H9 (cell line): ENCODE results near the gene EPHA10. TPM values are rescaled to one million over a fixed set of nuclear protein-coding genes. Genes with fewer than 3 reads are reported as not detected.

ENCODE experiments used
- DNase-seq: peaks from one replicate; pipeline ENCODE4 v3.0.0-alpha.2; 2017
- H2AFZ ChIP-seq: one replicate; pipeline ENCODE4 v1.6.1; 2013; ENCODE audit warnings: mild to moderate bottlenecking, low read length, control low read depth, moderate library complexity
- H2AK5ac ChIP-seq: 2 replicates; pipeline ENCODE4 v1.6.1; 2013; ENCODE audit warnings: low read length, control low read depth, mixed read lengths; ENCODE audit not compliant: insufficient read length
- H2BK120ac ChIP-seq: one replicate; pipeline ENCODE4 v1.6.1; 2013; ENCODE audit warnings: low read depth, mild to moderate bottlenecking, low read length, control low read depth, inconsistent platforms; ENCODE audit not compliant: poor library complexity, severe bottlenecking
- H2BK12ac ChIP-seq: 2 replicates; pipeline ENCODE4 v1.6.1; 2013; ENCODE audit warnings: low read length, control low read depth, mixed read lengths, low read depth; ENCODE audit not compliant: insufficient read length
- H2BK15ac ChIP-seq: 2 replicates; pipeline ENCODE4 v1.6.1; 2013; ENCODE audit warnings: low read depth, low read length, control low read depth
- H2BK20ac ChIP-seq: one replicate; pipeline ENCODE4 v1.6.1; 2013; ENCODE audit warnings: low read depth, mild to moderate bottlenecking, low read length, control low read depth, inconsistent platforms; ENCODE audit not compliant: poor library complexity, severe bottlenecking
- H2BK5ac ChIP-seq: 2 replicates; pipeline ENCODE4 v1.6.1; 2013; ENCODE audit warnings: low read length, control low read depth, mixed read lengths; ENCODE audit not compliant: insufficient read length
- H3K14ac ChIP-seq: 2 replicates; pipeline ENCODE4 v1.6.1; 2013; ENCODE audit warnings: low read length, control low read depth; ENCODE audit not compliant: insufficient read depth
- H3K18ac ChIP-seq: 2 replicates; pipeline ENCODE4 v1.6.1; 2013; ENCODE audit warnings: low read depth, mild to moderate bottlenecking, mixed read lengths, low read length, control low read depth; ENCODE audit not compliant: insufficient read length
- H3K23ac ChIP-seq: 2 replicates; pipeline ENCODE4 v1.6.1; 2013; ENCODE audit warnings: low read length, control low read depth, mixed read lengths, low read depth; ENCODE audit not compliant: insufficient read length
- H3K23me2 ChIP-seq: 2 replicates; pipeline ENCODE4 v1.6.1; 2013; ENCODE audit warnings: low read depth, mild to moderate bottlenecking, mixed read lengths, low read length, control low read depth; ENCODE audit not compliant: insufficient read length, poor library complexity, severe bottlenecking
- H3K27ac ChIP-seq: 2 replicates; pipeline ENCODE4 v1.5.1; 2013; ENCODE audit warnings: low read length, control low read depth, mixed read lengths, low read depth; ENCODE audit not compliant: insufficient read length
- H3K27me3 ChIP-seq: 2 replicates; pipeline ENCODE4 v1.6.1; 2013; ENCODE audit warnings: low read length, control low read depth, inconsistent platforms; ENCODE audit not compliant: insufficient read depth
- H3K4ac ChIP-seq: 2 replicates; pipeline ENCODE4 v1.6.1; 2013; ENCODE audit warnings: low read depth, mild to moderate bottlenecking, control low read depth, inconsistent platforms, low read length, moderate library complexity
- H3K4me1 ChIP-seq: 2 replicates; pipeline ENCODE4 v1.6.1; 2013; ENCODE audit warnings: low read length, control low read depth, inconsistent platforms; ENCODE audit not compliant: insufficient read depth
- H3K4me2 ChIP-seq: 2 replicates; pipeline ENCODE4 v1.6.1; 2013; ENCODE audit warnings: low read length, control low read depth, mixed read lengths; ENCODE audit not compliant: insufficient read length, insufficient read depth
- H3K56ac ChIP-seq: 2 replicates; pipeline ENCODE4 v1.6.1; 2013; ENCODE audit warnings: low read depth, mild to moderate bottlenecking, mixed read lengths, low read length, control low read depth; ENCODE audit not compliant: insufficient read length
- H3K79me1 ChIP-seq: 2 replicates; pipeline ENCODE4 v1.6.1; 2013; ENCODE audit warnings: low read depth, mild to moderate bottlenecking, moderate library complexity, low read length, control low read depth, inconsistent platforms; ENCODE audit not compliant: insufficient read depth, poor library complexity, severe bottlenecking
- H3K79me2 ChIP-seq: 2 replicates; pipeline ENCODE4 v1.6.1; 2013; ENCODE audit warnings: low read length, control low read depth, inconsistent platforms; ENCODE audit not compliant: insufficient read depth
- H3K9ac ChIP-seq: 2 replicates; pipeline ENCODE4 v1.6.1; 2013; ENCODE audit warnings: low read length, control low read depth, mixed read lengths; ENCODE audit not compliant: insufficient read length; ENCODE audit errors: extremely low read depth
- H3K9me3 ChIP-seq: one replicate; pipeline ENCODE4 v1.6.1; 2013; ENCODE audit warnings: low read depth, low read length, inconsistent platforms; ENCODE audit not compliant: control insufficient read depth
- H3T11ph ChIP-seq: one replicate; pipeline ENCODE4 v1.6.1; 2013; ENCODE audit warnings: mild to moderate bottlenecking, low read length, control low read depth, inconsistent platforms
- H4K20me1 ChIP-seq: one replicate; pipeline ENCODE4 v1.6.1; 2013; ENCODE audit not compliant: control insufficient read depth, insufficient read length, insufficient read depth
- H4K5ac ChIP-seq: 2 replicates; pipeline ENCODE4 v1.6.1; 2013; ENCODE audit warnings: low read depth, mild to moderate bottlenecking, mixed read lengths, low read length, control low read depth; ENCODE audit not compliant: insufficient read length
- H4K8ac ChIP-seq: replicated peaks from 2 replicates; pipeline ENCODE4 v1.6.1; 2013; ENCODE audit warnings: low read length, control low read depth, mixed read lengths, low read depth; ENCODE audit not compliant: insufficient read length
- H4K91ac ChIP-seq: 2 replicates; pipeline ENCODE4 v1.6.1; 2013; ENCODE audit warnings: low read depth, mild to moderate bottlenecking, moderate library complexity, mixed read lengths, low read length, control low read depth; ENCODE audit not compliant: insufficient read length
- H3K27ac Mint-ChIP-seq, 3 experiments: 2 replicates in 2 of 3; 3 replicates in 1 of 3; pipeline ENCODE4 v1.8.0; 2020 to 2021; ENCODE audit warnings: mixed read lengths in 3 of 3, mild to moderate bottlenecking in 1 of 3, moderate library complexity in 1 of 3
- H3K27me3 Mint-ChIP-seq: 2 replicates; pipeline ENCODE4 v1.8.0; 2021; ENCODE audit warnings: low read depth, mild to moderate bottlenecking, moderate library complexity, mixed read lengths
- H3K36me3 Mint-ChIP-seq, 3 experiments: 2 replicates in 2 of 3; 3 replicates in 1 of 3; pipeline ENCODE4 v1.8.0; 2020 to 2021; ENCODE audit warnings: low read depth in 3 of 3, mixed read lengths in 3 of 3; ENCODE audit not compliant: insufficient read depth in 1 of 3
- H3K4me1 Mint-ChIP-seq, 2 experiments: 2 replicates each; pipeline ENCODE4 v1.8.0; 2020; ENCODE audit warnings: mixed read lengths in 2 of 2
- H3K4me3 Mint-ChIP-seq, 2 experiments: 2 replicates in 1 of 2; 3 replicates in 1 of 2; pipeline ENCODE4 v1.8.0; 2020 to 2021; ENCODE audit warnings: mild to moderate bottlenecking in 2 of 2, mixed read lengths in 2 of 2, moderate library complexity in 1 of 2
- H3K9me3 Mint-ChIP-seq, 2 experiments: 2 replicates in 1 of 2; 3 replicates in 1 of 2; pipeline ENCODE4 v1.8.0; 2020; ENCODE audit warnings: mild to moderate bottlenecking in 2 of 2, mixed read lengths in 2 of 2, moderate library complexity in 1 of 2
- CTCF ChIP-seq: fragments of 200-600 bp; sonication (generic); conservative IDR thresholded peaks from 3 replicates; pipeline ENCODE4 v1.8.0; 2021; ENCODE audit warnings: antibody characterized with exemption, mild to moderate bottlenecking
- WGBS: extraction: QIAGEN DNeasy Blood & Tissue Kit; methylation state at CpG from one replicate; pipeline ENCODE4 v1.1.7; 2013; ENCODE audit warnings: missing lambda C conversion rate, low lambda C conversion rate, mixed read lengths; ENCODE audit not compliant: insufficient read length; ENCODE audit errors: extremely low coverage; 5-methylcytosine and 5-hydroxymethylcytosine counted together
- total RNA-seq: library from RNA; stranded (reverse); gene quantifications from 2 replicates; pipeline ENCODE4 v1.2.1, GENCODE V29; 2021

EPHA10 gene
- total RNA-seq, 1 experiment from 2014 or later: 0.96 TPM

- H3K4ac ChIP-seq: no peak overlapping the region
- H2BK5ac ChIP-seq: no peak overlapping the region
- H4K91ac ChIP-seq: no peak overlapping the region
- H3K27ac ChIP-seq: no peak overlapping the region
- no CpG with 5 or more reads among the region's 2 CpGs for WGBS
- no peak for DNase-seq
- H3K27me3 ChIP-seq: no peaks in the 10 kb centered on the region
- H3K18ac ChIP-seq: no peak overlapping the region
- no peak overlapping the region for H4K8ac ChIP-seq
- no peak overlapping the region for H2BK12ac ChIP-seq
- no peaks in the 10 kb centered on the region for H3K23me2 ChIP-seq
- Mint-ChIP-seq H3K27ac (no peak overlapping the region), H3K27me3 (no peaks in the 10 kb centered on the region), H3K36me3 (peaks cover 37 to 71% (median 63%) of the 10 kb centered on the region in 3 experiments), H3K9me3 (no peaks in the 10 kb centered on the region), H3K4me1 (no peaks in the 10 kb centered on the region), H3K4me3 (no peak overlapping the region)
- no peaks in the 10 kb centered on the region for H3K79me2 ChIP-seq
- no peak overlapping the region for H3K14ac ChIP-seq
- no peak overlapping the region for H2AFZ ChIP-seq
- H2BK120ac ChIP-seq: no peak overlapping the region
- H2BK20ac ChIP-seq: no peak overlapping the region
- no peaks in the 10 kb centered on the region for H4K20me1 ChIP-seq
- no peak overlapping the region for H2BK15ac ChIP-seq
- H3K4me2 ChIP-seq: no peak overlapping the region
- H3K23ac ChIP-seq: no peak overlapping the region
- no peaks in the 10 kb centered on the region for H3K79me1 ChIP-seq
- H3K9me3 ChIP-seq: no peaks in the 10 kb centered on the region
- H3K4me1 ChIP-seq: no peaks in the 10 kb centered on the region
- H3K56ac ChIP-seq: no peak overlapping the region
- no peak overlapping the region for H2AK5ac ChIP-seq
- no peak overlapping the region for H3T11ph ChIP-seq
- H3K9ac ChIP-seq: no peak overlapping the region
- TF ChIP-seq CTCF: no peak
- H4K5ac ChIP-seq: no peak overlapping the region
Measured at GRCh38 chr1:37697090-37697489, 67.8 kb downstream of the EPHA10 start.
